HEK293 (cell line): ENCODE results near the gene CACNA1D.

Experiments
- CTCF ChIA-PET: fragments of 350-600 bp; formaldehyde crosslinking; extraction: SDS; loops from one replicate; lab custom pipeline; 2021; ENCODE audit warnings: antibody characterized with exemption; lab: Yijun Ruan, JAX
- POLR2A ChIA-PET: fragments of 300-600 bp; formaldehyde crosslinking; extraction: SDS; loops from one replicate; lab custom pipeline; 2020; ENCODE audit warnings: antibody characterized with exemption, inconsistent platforms; lab: Yijun Ruan, JAX
- H3K27ac ChIP-seq: fragments of 200-500 bp; sonication (Bioruptor generic); 2 replicates; pipeline ENCODE4 v1.5.1; 2014; ENCODE audit warnings: low read depth, low read length, control low read depth, inconsistent platforms; ENCODE audit errors: extremely low read depth
- H3K36me3 ChIP-seq, 2 experiments: fragments of 200-500 bp in 1 of 2; sonication (Bioruptor generic) in 1 of 2; 1 replicate in 1 of 2; 2 replicates in 1 of 2; pipeline ENCODE4 v1.5.1; 2014 to 2017; ENCODE audit warnings: inconsistent platforms in 2 of 2, low read length in 2 of 2; ENCODE audit not compliant: control insufficient read depth in 2 of 2, insufficient read depth in 1 of 2
- H3K4me1 ChIP-seq: fragments of 200-500 bp; sonication (Bioruptor generic); 2 replicates; pipeline ENCODE4 v1.5.1; 2014; ENCODE audit warnings: mild to moderate bottlenecking, low read length, inconsistent platforms; ENCODE audit not compliant: control insufficient read depth, insufficient read depth
- H3K4me3 ChIP-seq: 2 replicates; pipeline ENCODE4 v1.5.1; 2011; ENCODE audit warnings: low read depth, mild to moderate bottlenecking, control low read depth, low read length, moderate library complexity
- H3K9me3 ChIP-seq: fragments of 200-500 bp; sonication (Bioruptor generic); 2 replicates; pipeline ENCODE4 v1.5.1; 2014; ENCODE audit warnings: low read depth, low read length, inconsistent platforms; ENCODE audit not compliant: control insufficient read depth, insufficient read depth
- BCL11B ChIP-seq: fragments of 450-650 bp; formaldehyde crosslinking; IDR thresholded peaks from 2 replicates; pipeline ENCODE4 v1.5.1; 2016; ENCODE audit warnings: low read depth, missing biosample characterization, missing genetic modification characterization
- CTCF ChIP-seq: fragments of 450-650 bp; formaldehyde crosslinking; IDR thresholded peaks from 2 replicates; pipeline ENCODE4 v1.5.1; 2016; ENCODE audit warnings: missing biosample characterization, missing genetic modification characterization
- GFI1B ChIP-seq: fragments of 450-650 bp; formaldehyde crosslinking; IDR thresholded peaks from 2 replicates; pipeline ENCODE4 v1.5.1; 2016; ENCODE audit warnings: missing biosample characterization, missing genetic modification characterization
- KLF1 ChIP-seq: fragments of 450-650 bp; formaldehyde crosslinking; IDR thresholded peaks from 2 replicates; pipeline ENCODE4 v1.5.1; 2016; ENCODE audit warnings: missing biosample characterization, missing genetic modification characterization
- KLF9 ChIP-seq: fragments of 450-650 bp; formaldehyde crosslinking; IDR thresholded peaks from 2 replicates; pipeline ENCODE4 v1.5.1; 2016; ENCODE audit warnings: missing biosample characterization, missing genetic modification characterization, low read depth
- PRDM2 ChIP-seq: fragments of 450-650 bp; formaldehyde crosslinking; IDR thresholded peaks from 2 replicates; pipeline ENCODE4 v1.5.1; 2016; ENCODE audit warnings: missing biosample characterization, missing genetic modification characterization, borderline replicate concordance
- WT1 ChIP-seq: fragments of 450-650 bp; formaldehyde crosslinking; IDR thresholded peaks from 2 replicates; pipeline ENCODE4 v1.5.1; 2016; ENCODE audit warnings: missing biosample characterization, missing genetic modification characterization
- ZBTB11 ChIP-seq: fragments of 450-650 bp; formaldehyde crosslinking; conservative IDR thresholded peaks from 2 replicates; pipeline ENCODE4 v1.5.1; 2016; ENCODE audit warnings: low read depth, missing biosample characterization, missing genetic modification characterization
- ZBTB20 ChIP-seq: fragments of 450-650 bp; formaldehyde crosslinking; IDR thresholded peaks from 2 replicates; pipeline ENCODE4 v1.5.1; 2016; ENCODE audit warnings: missing biosample characterization, missing genetic modification characterization
- ZBTB26 ChIP-seq: fragments of 450-650 bp; formaldehyde crosslinking; optimal IDR thresholded peaks from 2 replicates; pipeline ENCODE3; 2016; ENCODE audit warnings: missing biosample characterization, mild to moderate bottlenecking, missing genetic modification characterization
- ZBTB8A ChIP-seq: fragments of 450-650 bp; formaldehyde crosslinking; IDR thresholded peaks from 2 replicates; pipeline ENCODE4 v1.5.1; 2016; ENCODE audit warnings: missing biosample characterization, missing genetic modification characterization
- ZFHX2 ChIP-seq: fragments of 450-650 bp; formaldehyde crosslinking; conservative IDR thresholded peaks from 2 replicates; pipeline ENCODE4 v1.5.1; 2016; ENCODE audit warnings: missing biosample characterization, missing genetic modification characterization
- ZNF133 ChIP-seq: fragments of 450-650 bp; formaldehyde crosslinking; IDR thresholded peaks from 2 replicates; pipeline ENCODE4 v1.5.1; 2016; ENCODE audit warnings: missing biosample characterization, missing genetic modification characterization
- ZNF335 ChIP-seq: fragments of 450-650 bp; formaldehyde crosslinking; conservative IDR thresholded peaks from 2 replicates; pipeline ENCODE4 v1.5.1; 2016; ENCODE audit warnings: missing biosample characterization, missing genetic modification characterization
- ZNF585B ChIP-seq: fragments of 450-650 bp; formaldehyde crosslinking; IDR thresholded peaks from 2 replicates; pipeline ENCODE4 v1.5.1; 2016; ENCODE audit warnings: missing biosample characterization, missing genetic modification characterization
- ZNF623 ChIP-seq: fragments of 450-650 bp; formaldehyde crosslinking; IDR thresholded peaks from 2 replicates; pipeline ENCODE4 v1.5.1; 2016; ENCODE audit warnings: missing biosample characterization, missing genetic modification characterization
- ZNF626 ChIP-seq: fragments of 450-650 bp; sonication (Bioruptor Pico); formaldehyde crosslinking; IDR thresholded peaks from 2 replicates; pipeline ENCODE4 v1.5.1; 2018; ENCODE audit warnings: missing biosample characterization, missing genetic modification characterization, inconsistent platforms
- ZNF785 ChIP-seq: fragments of 450-650 bp; formaldehyde crosslinking; IDR thresholded peaks from 2 replicates; pipeline ENCODE4 v1.5.1; 2016; ENCODE audit warnings: missing biosample characterization, missing genetic modification characterization
- ZSCAN23 ChIP-seq: fragments of 450-650 bp; formaldehyde crosslinking; IDR thresholded peaks from 2 replicates; pipeline ENCODE4 v1.5.1; 2016; ENCODE audit warnings: missing biosample characterization, missing genetic modification characterization
- ZSCAN30 ChIP-seq: fragments of 450-650 bp; IDR thresholded peaks from 2 replicates; pipeline ENCODE4 v1.5.1; 2018; ENCODE audit warnings: missing biosample characterization, mild to moderate bottlenecking, missing genetic modification characterization, moderate library complexity
- ZXDB ChIP-seq: fragments of 450-650 bp; formaldehyde crosslinking; IDR thresholded peaks from 2 replicates; pipeline ENCODE4 v1.5.1; 2016; ENCODE audit warnings: missing biosample characterization, missing genetic modification characterization

CACNA1D gene

GRCh38 chr3:53845103-53845880 lies 350.9 kb downstream of the CACNA1D start (continued):
- TF ChIP-seq ZNF335 (peak; percentile 44), KLF9 (tag by site-specific recombination) (no peak), ZFHX2 (tag by site-specific recombination) (peak; percentile 88), BCL11B (tag by site-specific recombination) (0 out of 2 replicates have a peak, but pooled peaks have one; percentile 18)

GRCh38 chr3:53845881-53846133 lies 351.4 kb downstream of the CACNA1D start:
- Histone ChIP-seq H3K36me3 (peaks cover 0 to 8% of the 10 kb centered on the region in 2 experiments; a peak in 1 of 3 replicates), H3K4me3 (peak overlapping the region; percentile 44), H3K27ac (peak overlapping the region; percentile 72; the same call in 1 of the 2 replicates), H3K9me3 (no peaks in the 10 kb centered on the region)
- CTCF ChIA-PET, result interaction anchor here (0.6 kb wide), 1 partner anchor 135 kb away, joined by 3 read pairs; no protein-coding TSS in a partner anchor
- TF ChIP-seq ZNF623 (tag by site-specific recombination) (no peak), ZNF585B (tag by site-specific recombination) (no peak), CTCF (tag by site-specific recombination) (0 out of 2 replicates have a peak, but pooled peaks have one; percentile 5), ZXDB (tag by site-specific recombination) (no peak), PRDM2 (no peak), ZBTB26 (no peak), GFI1B (tag by site-specific recombination) (no peak), KLF1 (tag by site-specific recombination) (no peak), ZNF133 (tag by site-specific recombination) (no peak), ZBTB8A (tag by site-specific recombination) (peak; percentile 6; the same call in 1 of the 2 replicates), ZBTB11 (tag by site-specific recombination) (peak; percentile 27; the same call in 1 of the 2 replicates), ZBTB20 (tag by site-specific recombination) (peak; percentile 81; the same call in 1 of the 2 replicates), ZSCAN30 (tag by site-specific recombination) (no peak), ZSCAN23 (no peak), ZNF626 (tag by site-specific recombination) (no peak), ZNF785 (no peak), KLF9 (tag by site-specific recombination) (no peak), WT1 (tag by site-specific recombination) (no peak)
- TF ChIP-seq, all 188 proteins: peak for 4
- H3K4me1 ChIP-seq, result no peaks in the 10 kb centered on the region
- POLR2A ChIA-PET, result interaction anchor here (1.2 kb wide), 1 partner anchor 18 kb away, joined by 4 read pairs; no protein-coding TSS in a partner anchor
